MM.1S (cell line): ENCODE measurements around the gene GSX1.

Experiments
- EZH2phosphoT487 ChIP-seq: fragments of 300-600 bp; sonication (generic); IDR thresholded peaks from 2 replicates; pipeline ENCODE4 v1.6.1; 2018; ENCODE audit warnings: antibody characterized with exemption, low read length
- TF ChIP-seq, protein P1 (sequence below): fragments of 300-600 bp; sonication (generic); IDR thresholded peaks from 2 replicates; pipeline ENCODE4 v1.5.1; 2016; ENCODE audit warnings: antibody characterized with exemption, low read length, mixed read lengths

DNA sequence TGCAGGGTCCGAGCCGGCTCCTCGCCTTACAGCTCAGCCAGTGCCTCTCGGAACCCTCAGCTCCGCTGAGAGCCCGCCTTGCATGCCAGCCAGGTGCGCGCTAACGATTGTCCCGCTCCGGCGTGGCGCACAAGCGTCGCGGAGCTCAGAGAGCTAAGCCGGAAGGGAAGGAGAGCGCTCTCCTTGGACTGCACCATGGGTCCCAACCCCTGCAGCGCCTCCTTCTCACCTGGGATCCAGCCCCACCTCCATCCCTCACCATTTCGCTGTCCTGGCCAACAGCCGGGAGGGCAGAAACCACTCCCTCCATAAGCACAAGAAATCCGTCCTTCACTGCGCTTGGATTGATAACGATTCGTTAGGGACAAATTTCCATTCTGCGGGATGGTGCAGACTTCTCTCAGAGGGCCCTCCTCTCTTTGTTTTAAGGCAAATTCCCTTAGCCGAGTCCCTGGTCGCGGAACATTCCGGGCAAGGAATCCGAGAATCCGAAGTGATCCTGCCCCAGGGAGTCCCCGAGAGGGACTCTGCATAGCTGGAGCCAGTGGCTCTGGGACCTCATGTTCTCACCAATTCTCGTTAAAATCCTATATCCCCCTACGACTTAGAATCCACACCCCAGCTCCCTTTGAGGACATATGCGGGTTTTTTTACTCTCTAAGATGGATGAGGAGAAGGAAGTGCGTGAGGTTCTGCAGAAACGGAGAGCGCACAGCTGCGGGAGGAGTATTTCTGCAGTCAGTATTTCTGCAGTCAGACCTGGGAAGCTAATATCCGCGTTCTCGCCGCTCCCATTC is 2.8 kb downstream of the GSX1 start:
- no peak for TF ChIP-seq EZH2phosphoT487
- TF ChIP-seq, protein P1, sequence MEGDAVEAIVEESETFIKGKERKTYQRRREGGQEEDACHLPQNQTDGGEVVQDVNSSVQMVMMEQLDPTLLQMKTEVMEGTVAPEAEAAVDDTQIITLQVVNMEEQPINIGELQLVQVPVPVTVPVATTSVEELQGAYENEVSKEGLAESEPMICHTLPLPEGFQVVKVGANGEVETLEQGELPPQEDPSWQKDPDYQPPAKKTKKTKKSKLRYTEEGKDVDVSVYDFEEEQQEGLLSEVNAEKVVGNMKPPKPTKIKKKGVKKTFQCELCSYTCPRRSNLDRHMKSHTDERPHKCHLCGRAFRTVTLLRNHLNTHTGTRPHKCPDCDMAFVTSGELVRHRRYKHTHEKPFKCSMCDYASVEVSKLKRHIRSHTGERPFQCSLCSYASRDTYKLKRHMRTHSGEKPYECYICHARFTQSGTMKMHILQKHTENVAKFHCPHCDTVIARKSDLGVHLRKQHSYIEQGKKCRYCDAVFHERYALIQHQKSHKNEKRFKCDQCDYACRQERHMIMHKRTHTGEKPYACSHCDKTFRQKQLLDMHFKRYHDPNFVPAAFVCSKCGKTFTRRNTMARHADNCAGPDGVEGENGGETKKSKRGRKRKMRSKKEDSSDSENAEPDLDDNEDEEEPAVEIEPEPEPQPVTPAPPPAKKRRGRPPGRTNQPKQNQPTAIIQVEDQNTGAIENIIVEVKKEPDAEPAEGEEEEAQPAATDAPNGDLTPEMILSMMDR: no peak
